Gastrocnemius medialis (tissue), 4 donors: Measurements from ENCODE around the gene LTB. TPM values are rescaled to one million over a fixed set of nuclear protein-coding genes. Genes with fewer than 3 reads are reported as not detected.

Experiments used
- ATAC-seq, 2 donors: fragments of 150-250 bp; one replicate each; pipeline ENCODE4 v1.9.1; 2016
- DNase-seq, 2 donors: peaks; one replicate each; pipeline ENCODE4 v3.0.0-alpha.2; 2019
- H3K27ac ChIP-seq, 4 donors: fragments of 200-600 bp; sonication (generic); 1 replicate in 1 of 4; 2 replicates in 3 of 4; pipeline ENCODE4 v1.5.1; 2016 to 2018; ENCODE audit warnings: mild to moderate bottlenecking in 2 of 4, moderate library complexity in 1 of 4
- H3K27me3 ChIP-seq, 3 donors: fragments of 200-600 bp; sonication (generic) in 2 of 3; 1 replicate in 1 of 3; 2 replicates in 2 of 3; pipeline versions ENCODE4 v1.5.1 to v1.6.0; 2016 to 2019; ENCODE audit warnings: mild to moderate bottlenecking in 1 of 3, moderate library complexity in 1 of 3
- H3K36me3 ChIP-seq, 2 donors: fragments of 200-600 bp; sonication (generic) in 1 of 2; one replicate each; pipeline ENCODE4 v1.5.1; 2017 to 2018
- H3K4me1 ChIP-seq, 2 donors: fragments of 200-600 bp; sonication (generic) in 1 of 2; one replicate each; pipeline ENCODE4 v1.5.1; 2016 to 2017; ENCODE audit warnings: mild to moderate bottlenecking in 2 of 2
- H3K4me3 ChIP-seq, 4 donors: fragments of 200-600 bp; sonication (generic) in 3 of 4; 1 replicate in 1 of 4; 2 replicates in 3 of 4; pipeline ENCODE4 v1.5.1; 2016 to 2019; ENCODE audit warnings: mild to moderate bottlenecking in 2 of 4
- H3K9me3 ChIP-seq, 3 donors: fragments of 200-600 bp; sonication (generic) in 2 of 3; 1 replicate in 1 of 3; 2 replicates in 2 of 3; pipeline ENCODE4 v1.5.1; 2016 to 2019
- CTCF ChIP-seq, 5 experiments: fragments of 450-650 bp in 3 of 5; fragments of 200-600 bp in 2 of 5; sonication (generic) in 2 of 5; IDR thresholded peaks in 4 of 5; conservative IDR thresholded peaks in 1 of 5; 1 replicate in 4 of 5; 2 replicates in 1 of 5; pipeline ENCODE4 v1.5.1; 2016 to 2019; ENCODE audit warnings: antibody characterized with exemption in 5 of 5, mild to moderate bottlenecking in 3 of 5, moderate library complexity in 3 of 5
- POLR2A ChIP-seq, 2 donors: fragments of 450-650 bp; IDR thresholded peaks; one replicate each; pipeline ENCODE4 v1.6.1; 2017; ENCODE audit warnings: antibody characterized with exemption in 2 of 2, mild to moderate bottlenecking in 2 of 2, moderate library complexity in 2 of 2
- in situ Hi-C, 4 donors: fragments of 200-750 bp; cut with MboI; loops; one replicate each; pipeline versions ENCODE4 v1.15.0 to v1.8.0; 2017; ENCODE audit warnings: low sequenced_read_pairs in 4 of 4
- intact Hi-C: fragments of 100-400 bp; cut with DNase I; formaldehyde crosslinking; loops from one replicate; pipeline ENCODE4 v1.15.1; 2023; ENCODE audit warnings: low total_unique reads
- total RNA-seq, 4 donors: library from RNA; depleted of rRNA; stranded (reverse); fragments of >200 nt; gene quantifications; one replicate each; pipeline versions ENCODE4 v1.1.0 to v1.2.3, GENCODE V29; 2016

Gene LTB
- total RNA-seq, result not detected

- Histone ChIP-seq H3K9me3 (no peaks in the 10 kb centered on the region), H3K27me3 (no peaks in the 10 kb centered on the region), H3K27ac (peak within 1 kb of the TSS; percentile 74 to 84 (median 77)), H3K4me3 (peak within 1 kb of the TSS; percentile 67 to 96 (median 90)), H3K36me3 (no peaks in the 10 kb centered on the region), H3K4me1 (peaks cover 0 to 5% of the 10 kb centered on the region in 2 donors)
- TF ChIP-seq POLR2A (IDR thresholded peaks at IDR 0.05) (no peak), CTCF (IDR thresholded peaks at IDR 0.05 in 4 of 5, conservative IDR thresholded peaks at IDR 0.05 in 1 of 5) (no peak)
- in situ Hi-C loops (no loop called here), intact Hi-C loops (no loop called here)
- no peak for ATAC-seq
- DNase-seq, result no peak
Measured at GRCh38 chr6:31582230-31582643, at the start of gene LTB. LTB (minus strand) TSS chr6:31582424; CDS start chr6:31582417, 7 bp downstream.

- intact Hi-C loops (no loop called here), in situ Hi-C loops (no loop called here)
- H3K36me3 ChIP-seq, result peaks cover 2 to 100% of the 10 kb centered on the region in 2 donors
- DNase-seq (no peak), ATAC-seq (no peak)
- no peak overlapping the region for H3K4me3 ChIP-seq
- H3K9me3 ChIP-seq, result no peaks in the 10 kb centered on the region
- no peak for TF ChIP-seq CTCF (IDR thresholded peaks at IDR 0.05 in 4 of 5, conservative IDR thresholded peaks at IDR 0.05 in 1 of 5)
- no peaks in the 10 kb centered on the region for H3K27me3 ChIP-seq
- H3K4me1 ChIP-seq, result no peaks in the 10 kb centered on the region
- H3K27ac ChIP-seq, result no peak overlapping the region
Measured at GRCh38 chr6:31631681-31632278, 49.6 kb upstream of the LTB start.

- H3K9me3 ChIP-seq, result no peaks in the 10 kb centered on the region
- TF ChIP-seq CTCF (IDR thresholded peaks at IDR 0.05 in 4 of 5, conservative IDR thresholded peaks at IDR 0.05 in 1 of 5) (no peak), POLR2A (IDR thresholded peaks at IDR 0.05) (no peak)
- peaks cover 7 to 100% of the 10 kb centered on the region in 2 donors for H3K36me3 ChIP-seq
- H3K27me3 ChIP-seq, result no peaks in the 10 kb centered on the region
- in situ Hi-C loops, result no loop called here
- no peak overlapping the region for H3K27ac ChIP-seq
- no peak for DNase-seq
- no peaks in the 10 kb centered on the region for H3K4me1 ChIP-seq
- no peak for ATAC-seq
- H3K4me3 ChIP-seq, result no peak overlapping the region
- intact Hi-C loops, result no loop called here
Measured at GRCh38 chr6:31631209-31631608, 49.0 kb upstream of the LTB start.

GRCh38 chr6:31630177-31630934 lies 48.1 kb upstream of the LTB start:
- Histone ChIP-seq H3K4me3 (no peak overlapping the region), H3K36me3 (peaks cover 8 to 100% of the 10 kb centered on the region in 2 donors), H3K9me3 (no peaks in the 10 kb centered on the region), H3K27me3 (no peaks in the 10 kb centered on the region), H3K4me1 (no peaks in the 10 kb centered on the region), H3K27ac (no peak overlapping the region)
- intact Hi-C loops (no loop called here), in situ Hi-C loops (no loop called here)
- TF ChIP-seq CTCF (IDR thresholded peaks at IDR 0.05 in 4 of 5, conservative IDR thresholded peaks at IDR 0.05 in 1 of 5), result no peak
- TF ChIP-seq POLR2A (IDR thresholded peaks at IDR 0.05), result no peak
- ATAC-seq (no peak), DNase-seq (no peak)
